Peyer's patch (tissue), 4 donors: ENCODE results near the gene TINAG. TPM values are rescaled to one million over a fixed set of nuclear protein-coding genes. Genes with fewer than 3 reads are reported as not detected.

Source experiments
- DNase-seq, 3 donors: peaks; one replicate each; pipeline ENCODE4 v3.0.0-alpha.2; 2017 to 2019
- H3K27ac ChIP-seq, 4 donors: fragments of 200-600 bp; sonication (generic); one replicate each; pipeline ENCODE4 v1.5.1; 2016 to 2019
- H3K27me3 ChIP-seq, 2 donors: fragments of 200-600 bp; sonication (generic); one replicate each; pipeline ENCODE4 v1.5.1; 2019
- H3K36me3 ChIP-seq, 3 donors: fragments of 200-600 bp; sonication (generic); one replicate each; pipeline ENCODE4 v1.5.1; 2016 to 2019
- H3K4me1 ChIP-seq, 4 donors: fragments of 200-600 bp; sonication (generic); one replicate each; pipeline ENCODE4 v1.5.1; 2016 to 2019
- H3K4me3 ChIP-seq, 4 donors: fragments of 200-600 bp; sonication (generic); 1 replicate in 3 of 4; 2 replicates in 1 of 4; pipeline ENCODE4 v1.5.1; 2016 to 2019; ENCODE audit warnings: mild to moderate bottlenecking in 1 of 4
- H3K9me3 ChIP-seq, 4 donors: fragments of 200-600 bp; sonication (generic); one replicate each; pipeline ENCODE4 v1.5.1; 2016 to 2019; ENCODE audit warnings: mild to moderate bottlenecking in 1 of 4
- POLR2A ChIP-seq, 2 donors: fragments of 450-650 bp; IDR thresholded peaks; one replicate each; pipeline ENCODE4 v1.5.1; 2017; ENCODE audit warnings: antibody characterized with exemption in 2 of 2, mild to moderate bottlenecking in 2 of 2, moderate library complexity in 2 of 2
- total RNA-seq, 4 donors: library from RNA; depleted of rRNA; stranded (reverse); fragments of >200 nt; gene quantifications; one replicate each; pipeline ENCODE4 v1.1.0, GENCODE V29; 2016
- TF ChIP-seq, protein P1 (sequence below), 6 experiments: fragments of 450-650 bp in 4 of 6; fragments of 200-600 bp in 2 of 6; sonication (generic) in 1 of 6; IDR thresholded peaks; one replicate each; pipeline ENCODE4 v1.5.1; 2017 to 2019; ENCODE audit warnings: antibody characterized with exemption in 6 of 6, mild to moderate bottlenecking in 3 of 6, moderate library complexity in 1 of 6

Gene TINAG
- total RNA-seq, 4 donors from 2014 or later, result 2.5 to 95.8 (median 62.5) TPM

DNA sequence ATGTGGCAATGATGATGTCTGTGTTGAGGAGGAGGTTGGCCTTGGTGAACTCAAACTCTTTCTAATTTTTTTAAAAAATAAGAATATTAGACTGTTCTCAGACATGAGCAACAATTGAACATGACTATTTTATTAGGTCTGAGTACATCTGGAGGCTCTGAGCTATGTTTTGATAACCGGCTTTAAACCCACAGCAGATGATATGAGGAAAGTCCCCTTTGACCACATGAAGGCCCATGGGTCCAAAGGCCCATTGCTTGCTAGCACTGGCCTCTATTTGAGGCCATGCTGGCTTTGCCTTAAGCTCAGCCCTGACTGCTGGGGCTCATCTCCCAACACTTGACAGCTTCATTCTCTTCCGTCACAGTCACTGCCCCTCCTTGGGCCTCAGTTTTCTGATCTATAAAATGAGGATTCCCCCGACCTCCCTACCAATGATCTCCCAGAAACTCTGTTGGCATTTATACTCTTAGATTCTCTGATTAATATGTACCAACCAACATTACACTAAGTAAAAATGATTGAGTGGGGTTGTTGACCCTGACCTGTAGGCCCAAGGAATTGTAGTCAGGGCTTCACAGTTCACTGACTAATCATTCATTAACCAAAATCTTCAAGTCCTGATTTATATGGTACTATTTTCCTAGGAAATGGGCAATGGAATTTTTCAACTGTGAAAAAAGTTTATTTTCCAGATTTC, 23.9 kb upstream of the TINAG start:
- no peak overlapping the region for H3K27ac ChIP-seq
- no peak overlapping the region for H3K4me3 ChIP-seq
- no peaks in the 10 kb centered on the region for H3K4me1 ChIP-seq
- no peak for TF ChIP-seq POLR2A (IDR thresholded peaks at IDR 0.05)
- H3K9me3 ChIP-seq, result no peaks in the 10 kb centered on the region
- no peaks in the 10 kb centered on the region for H3K36me3 ChIP-seq
- DNase-seq, result peak in 1 of 3 donors; percentile 45
- no peaks in the 10 kb centered on the region for H3K27me3 ChIP-seq

DNA sequence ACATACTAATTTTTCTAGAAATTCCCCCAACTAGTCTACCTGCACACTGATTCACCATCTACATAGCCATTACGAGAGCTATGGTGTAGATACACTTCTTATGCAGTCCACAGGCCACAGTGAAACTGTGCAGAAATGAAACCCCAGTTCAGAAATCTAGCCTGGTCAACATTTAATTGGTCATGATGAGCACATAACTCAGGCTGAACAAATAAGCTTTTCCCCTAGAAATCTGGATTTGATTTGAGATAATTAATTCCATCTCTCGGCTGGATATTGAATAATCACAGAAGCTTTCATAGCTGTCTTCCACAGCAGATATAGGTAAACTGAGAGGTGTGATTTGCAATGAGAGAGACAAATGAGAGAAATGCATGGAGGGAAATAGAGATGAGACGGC, 22.6 kb upstream of the TINAG start:
- no peaks in the 10 kb centered on the region for H3K4me1 ChIP-seq
- no peak overlapping the region for H3K4me3 ChIP-seq
- no peak for TF ChIP-seq POLR2A (IDR thresholded peaks at IDR 0.05)
- TF ChIP-seq, protein P1, sequence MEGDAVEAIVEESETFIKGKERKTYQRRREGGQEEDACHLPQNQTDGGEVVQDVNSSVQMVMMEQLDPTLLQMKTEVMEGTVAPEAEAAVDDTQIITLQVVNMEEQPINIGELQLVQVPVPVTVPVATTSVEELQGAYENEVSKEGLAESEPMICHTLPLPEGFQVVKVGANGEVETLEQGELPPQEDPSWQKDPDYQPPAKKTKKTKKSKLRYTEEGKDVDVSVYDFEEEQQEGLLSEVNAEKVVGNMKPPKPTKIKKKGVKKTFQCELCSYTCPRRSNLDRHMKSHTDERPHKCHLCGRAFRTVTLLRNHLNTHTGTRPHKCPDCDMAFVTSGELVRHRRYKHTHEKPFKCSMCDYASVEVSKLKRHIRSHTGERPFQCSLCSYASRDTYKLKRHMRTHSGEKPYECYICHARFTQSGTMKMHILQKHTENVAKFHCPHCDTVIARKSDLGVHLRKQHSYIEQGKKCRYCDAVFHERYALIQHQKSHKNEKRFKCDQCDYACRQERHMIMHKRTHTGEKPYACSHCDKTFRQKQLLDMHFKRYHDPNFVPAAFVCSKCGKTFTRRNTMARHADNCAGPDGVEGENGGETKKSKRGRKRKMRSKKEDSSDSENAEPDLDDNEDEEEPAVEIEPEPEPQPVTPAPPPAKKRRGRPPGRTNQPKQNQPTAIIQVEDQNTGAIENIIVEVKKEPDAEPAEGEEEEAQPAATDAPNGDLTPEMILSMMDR (IDR thresholded peaks at IDR 0.05), result no peak

DNA sequence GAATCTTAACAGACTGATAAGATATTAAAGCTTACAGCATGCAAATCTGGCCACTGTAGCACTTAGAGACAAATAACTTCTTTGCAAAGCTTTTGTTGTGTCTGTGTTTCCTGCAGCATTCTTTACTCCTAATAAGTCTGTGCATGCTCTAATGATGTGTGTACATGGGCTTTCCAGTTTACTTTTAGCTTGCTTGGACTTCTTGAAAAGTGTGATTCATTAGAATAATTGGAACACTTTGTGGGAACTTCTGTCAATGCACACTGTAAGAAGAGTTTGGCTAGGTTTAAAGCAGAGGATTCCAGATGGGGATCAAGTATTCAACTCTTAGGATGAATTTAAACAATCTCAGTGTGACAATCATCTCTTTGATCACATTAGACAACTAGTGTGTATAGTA, 22.1 kb upstream of the TINAG start:
- Histone ChIP-seq H3K9me3 (no peaks in the 10 kb centered on the region), H3K36me3 (no peaks in the 10 kb centered on the region), H3K27ac (no peak overlapping the region), H3K4me3 (no peak overlapping the region), H3K4me1 (no peaks in the 10 kb centered on the region), H3K27me3 (no peaks in the 10 kb centered on the region)
- no peak for TF ChIP-seq POLR2A (IDR thresholded peaks at IDR 0.05)
- TF ChIP-seq, protein P1 (IDR thresholded peaks at IDR 0.05), result no peak
- no peak for DNase-seq

More for the DNA sequence above, 22.6 kb upstream of the TINAG start:
- no peaks in the 10 kb centered on the region for H3K27me3 ChIP-seq
- no peaks in the 10 kb centered on the region for H3K36me3 ChIP-seq
- H3K27ac ChIP-seq, result no peak overlapping the region
- no peaks in the 10 kb centered on the region for H3K9me3 ChIP-seq
- DNase-seq, result no peak

DNA sequence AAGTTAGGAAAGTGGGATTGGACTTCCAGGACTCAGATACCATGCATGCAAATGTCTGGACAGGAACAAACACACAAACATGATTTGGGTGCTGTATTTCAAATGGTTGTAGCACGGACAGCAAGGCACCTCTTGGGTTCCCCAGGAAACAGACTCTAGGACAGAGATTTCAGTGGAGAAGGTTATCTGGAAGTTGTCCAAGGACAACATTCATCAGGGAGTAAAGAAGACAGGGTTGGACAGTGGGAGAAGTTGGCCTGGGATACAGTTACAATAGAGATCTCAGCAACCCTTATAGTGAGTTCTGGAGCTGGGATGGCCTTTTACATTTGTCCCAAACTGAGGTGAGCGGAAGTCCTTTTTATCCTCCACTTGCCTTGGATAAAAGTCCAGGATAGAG, 19.8 kb upstream of the TINAG start:
- no peaks in the 10 kb centered on the region for H3K4me1 ChIP-seq
- H3K9me3 ChIP-seq, result no peaks in the 10 kb centered on the region
- TF ChIP-seq POLR2A (IDR thresholded peaks at IDR 0.05), result no peak
- TF ChIP-seq, protein P1 (IDR thresholded peaks at IDR 0.05), result no peak
- no peaks in the 10 kb centered on the region for H3K36me3 ChIP-seq
- no peak overlapping the region for H3K4me3 ChIP-seq
- no peak overlapping the region for H3K27ac ChIP-seq
- no peaks in the 10 kb centered on the region for H3K27me3 ChIP-seq
- DNase-seq, result no peak

DNA sequence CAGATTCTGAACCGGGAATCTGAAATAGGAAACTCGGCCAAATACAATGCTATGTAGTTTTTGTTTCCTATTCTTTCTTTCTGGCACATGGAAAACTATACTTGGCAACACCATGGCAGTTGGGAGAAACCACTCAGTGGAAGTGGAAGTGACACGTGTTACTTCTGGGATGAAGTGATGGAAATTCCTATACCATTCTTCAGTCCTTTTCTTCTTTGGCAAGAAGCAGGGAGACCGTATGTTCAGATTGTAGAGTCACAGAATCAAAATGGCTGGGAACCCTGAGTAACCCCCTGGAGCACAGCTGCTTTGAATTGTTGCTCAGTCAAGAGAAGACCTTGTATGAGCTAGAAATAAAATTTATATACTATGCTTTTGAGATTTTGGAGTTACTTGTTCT, 18.8 kb upstream of the TINAG start:
- TF ChIP-seq POLR2A (IDR thresholded peaks at IDR 0.05), result no peak
- TF ChIP-seq, protein P1 (IDR thresholded peaks at IDR 0.05), result no peak

DNA sequence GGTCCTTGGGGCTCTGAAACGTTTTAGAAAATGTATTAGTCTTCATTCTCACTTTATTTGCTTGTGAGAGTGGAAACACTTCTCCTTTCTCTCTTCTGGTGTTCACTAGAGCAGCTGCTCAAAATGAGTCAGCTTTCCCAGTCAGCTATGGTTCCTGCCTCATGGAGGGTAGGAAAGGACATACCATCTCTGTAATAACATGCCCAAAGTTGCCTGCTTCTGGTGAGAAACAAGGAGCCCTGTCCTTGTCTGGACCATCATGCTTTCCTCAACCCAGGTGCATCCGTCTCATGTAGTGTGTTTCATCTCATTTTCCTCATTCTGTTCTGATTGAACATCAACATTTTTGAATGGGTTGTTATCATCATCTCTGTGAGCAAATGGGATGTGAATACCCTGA, 17.1 kb upstream of the TINAG start:
- H3K4me3 ChIP-seq, result no peak overlapping the region
- no peaks in the 10 kb centered on the region for H3K36me3 ChIP-seq
- no peak for DNase-seq
- H3K27me3 ChIP-seq, result no peaks in the 10 kb centered on the region
- H3K27ac ChIP-seq, result no peak overlapping the region
- TF ChIP-seq, protein P1 (IDR thresholded peaks at IDR 0.05), result no peak
- no peak for TF ChIP-seq POLR2A (IDR thresholded peaks at IDR 0.05)
- no peaks in the 10 kb centered on the region for H3K9me3 ChIP-seq
- no peaks in the 10 kb centered on the region for H3K4me1 ChIP-seq

More for the DNA sequence above, 18.8 kb upstream of the TINAG start:
- Histone ChIP-seq H3K36me3 (no peaks in the 10 kb centered on the region), H3K27ac (no peak overlapping the region), H3K9me3 (no peaks in the 10 kb centered on the region), H3K4me3 (no peak overlapping the region), H3K4me1 (no peaks in the 10 kb centered on the region), H3K27me3 (no peaks in the 10 kb centered on the region)
- no peak for DNase-seq
